HFFc6 (cell line): ENCODE data around the gene ST8SIA1. TPM values are rescaled to one million over a fixed set of nuclear protein-coding genes. Genes with fewer than 3 reads are reported as not detected.

Source experiments
- DNase-seq: peaks from one replicate; pipeline ENCODE4 v3.0.0-alpha.2; 2018
- H3K27ac Mint-ChIP-seq: 2 replicates; pipeline ENCODE4 v1.8.0; 2020; ENCODE audit warnings: mild to moderate bottlenecking, mixed read lengths
- H3K27me3 Mint-ChIP-seq: 2 replicates; pipeline ENCODE4 v1.8.0; 2021; ENCODE audit warnings: mild to moderate bottlenecking, moderate library complexity, mixed read lengths; ENCODE audit not compliant: insufficient read depth
- H3K36me3 Mint-ChIP-seq: 2 replicates; pipeline ENCODE4 v1.8.0; 2021; ENCODE audit warnings: low read depth, mixed read lengths
- H3K4me1 Mint-ChIP-seq: 2 replicates; pipeline ENCODE4 v1.8.0; 2020; ENCODE audit warnings: low read depth, mixed read lengths
- H3K4me3 Mint-ChIP-seq: 2 replicates; pipeline ENCODE4 v1.8.0; 2020; ENCODE audit warnings: mild to moderate bottlenecking, moderate library complexity, mixed read lengths
- H3K9me3 Mint-ChIP-seq: 2 replicates; pipeline ENCODE4 v1.8.0; 2020; ENCODE audit warnings: mild to moderate bottlenecking, mixed read lengths
- CTCF ChIP-seq: fragments of 200-600 bp; sonication (generic); IDR thresholded peaks from 2 replicates; pipeline ENCODE4 v1.5.0; 2021; ENCODE audit warnings: antibody characterized with exemption, mild to moderate bottlenecking
- total RNA-seq, 6 experiments: library from RNA; stranded (reverse); fragmentation: NEBNext Ultra II Directional; extraction: Animal tissue kit (Norgen Biotek cat#: 25700); gene quantifications; 2 replicates in 1 of 6; 3 replicates in 5 of 6; pipeline ENCODE4 v1.2.3, GENCODE V29; 2021

Gene ST8SIA1
- total RNA-seq, 6 experiments from 2014 or later = not detected

- Mint-ChIP-seq H3K36me3 (no peaks in the 10 kb centered on the region), H3K9me3 (no peaks in the 10 kb centered on the region), H3K27me3 (no peaks in the 10 kb centered on the region; the same call in 1 of the 2 replicates), H3K4me3 (no peak overlapping the region), H3K27ac (no peak overlapping the region), H3K4me1 (0 out of 2 replicates have a peak, but pooled peaks cover 6% of the 10 kb centered on the region)
- no peak for TF ChIP-seq CTCF
- DNase-seq = no peak
Measured at GRCh38 chr12:22234561-22234960, 99.9 kb downstream of the ST8SIA1 start.

- Mint-ChIP-seq H3K36me3 (no peaks in the 10 kb centered on the region), H3K27me3 (peaks cover 6% of the 10 kb centered on the region), H3K4me1 (0 out of 2 replicates have a peak, but pooled peaks cover 6% of the 10 kb centered on the region), H3K9me3 (peaks cover 9% of the 10 kb centered on the region; the same call in 1 of the 2 replicates), H3K27ac (no peak overlapping the region), H3K4me3 (no peak overlapping the region)
- no peak for TF ChIP-seq CTCF
- no peak for DNase-seq
Measured at GRCh38 chr12:22231836-22232235, 102.7 kb downstream of the ST8SIA1 start.

- no peaks in the 10 kb centered on the region for H3K36me3 Mint-ChIP-seq
- no peak for TF ChIP-seq CTCF
- peaks cover 6% of the 10 kb centered on the region for H3K27me3 Mint-ChIP-seq
- no peak overlapping the region for H3K4me3 Mint-ChIP-seq
- 0 out of 2 replicates have a peak, but pooled peaks cover 6% of the 10 kb centered on the region for H3K4me1 Mint-ChIP-seq
- no peak overlapping the region for H3K27ac Mint-ChIP-seq
- no peak for DNase-seq
- H3K9me3 Mint-ChIP-seq = peaks cover 9% of the 10 kb centered on the region; the same call in 1 of the 2 replicates
Measured at GRCh38 chr12:22231078-22231477, 103.4 kb downstream of the ST8SIA1 start.

GRCh38 chr12:22230280-22230794 lies 104.2 kb downstream of the ST8SIA1 start:
- Mint-ChIP-seq H3K4me3 (no peak overlapping the region), H3K36me3 (no peaks in the 10 kb centered on the region), H3K27me3 (peaks cover 6% of the 10 kb centered on the region), H3K9me3 (peaks cover 9% of the 10 kb centered on the region; the same call in 1 of the 2 replicates), H3K27ac (no peak overlapping the region), H3K4me1 (0 out of 2 replicates have a peak, but pooled peaks cover 6% of the 10 kb centered on the region)
- no peak for DNase-seq
- no peak for TF ChIP-seq CTCF

GRCh38 chr12:22229652-22230279 lies 104.7 kb downstream of the ST8SIA1 start:
- no peak for DNase-seq
- H3K27ac Mint-ChIP-seq = no peak overlapping the region
- H3K36me3 Mint-ChIP-seq = no peaks in the 10 kb centered on the region
- peaks cover 9% of the 10 kb centered on the region; the same call in 1 of the 2 replicates for H3K9me3 Mint-ChIP-seq
- H3K27me3 Mint-ChIP-seq = peaks cover 6% of the 10 kb centered on the region
- H3K4me1 Mint-ChIP-seq = 0 out of 2 replicates have a peak, but pooled peaks cover 5% of the 10 kb centered on the region
- no peak for TF ChIP-seq CTCF
- no peak overlapping the region for H3K4me3 Mint-ChIP-seq
